Neural cell (in vitro differentiated cells): ENCODE measurements around the gene SGIP1. TPM values are rescaled to one million over a fixed set of nuclear protein-coding genes. Genes with fewer than 3 reads are reported as not detected.

Experiments
- H2AFZ ChIP-seq: fragments of 200-600, 300-800 bp; sonication (generic), shearing (Covaris generic); 2 replicates; pipeline ENCODE4 v1.6.0; 2014; ENCODE audit warnings: low read depth, mild to moderate bottlenecking, antibody characterized with exemption, low read length, moderate library complexity
- H3F3A ChIP-seq: fragments of 200-600 bp; shearing (Covaris generic); 2 replicates; pipeline ENCODE4 v1.6.1; 2016; ENCODE audit warnings: mild to moderate bottlenecking, moderate library complexity, mixed read lengths, antibody characterized with exemption, low read length; ENCODE audit not compliant: insufficient read depth, poor library complexity, severe bottlenecking
- H3K27ac ChIP-seq: fragments of 200-600, 300-800 bp; sonication (generic), shearing (Covaris generic); 2 replicates; pipeline ENCODE4 v1.5.1; 2014; ENCODE audit warnings: mild to moderate bottlenecking, low read length, moderate library complexity
- H3K27me3 ChIP-seq: fragments of 300-800, 200-600 bp; sonication (generic), shearing (Covaris generic); 2 replicates; pipeline ENCODE4 v1.6.0; 2014; ENCODE audit warnings: mild to moderate bottlenecking, low read depth, low read length, moderate library complexity; ENCODE audit not compliant: insufficient read depth
- H3K36me3 ChIP-seq: fragments of 300-800, 200-600 bp; sonication (generic), shearing (Covaris generic); 2 replicates; pipeline ENCODE4 v1.5.1; 2014; ENCODE audit warnings: mild to moderate bottlenecking, antibody characterized with exemption, low read length, moderate library complexity; ENCODE audit not compliant: insufficient read depth
- H3K4me2 ChIP-seq: fragments of 300-800, 200-600 bp; sonication (generic), shearing (Covaris generic); 2 replicates; pipeline ENCODE4 v1.6.0; 2014; ENCODE audit warnings: mild to moderate bottlenecking, low read length
- H3K4me3 ChIP-seq: fragments of 300-800, 200-600 bp; sonication (generic), shearing (Covaris generic); 2 replicates; pipeline ENCODE4 v1.5.1; 2014; ENCODE audit warnings: mild to moderate bottlenecking, low read length, moderate library complexity
- H3K79me2 ChIP-seq: fragments of 200-600 bp; shearing (Covaris generic); replicated peaks from 2 replicates; pipeline ENCODE4 v1.6.0; 2014; ENCODE audit warnings: mild to moderate bottlenecking, low read length, moderate library complexity; ENCODE audit not compliant: insufficient read depth
- H3K9ac ChIP-seq: fragments of 300-800, 200-600 bp; sonication (generic), shearing (Covaris generic); 2 replicates; pipeline ENCODE4 v1.6.1; 2016; ENCODE audit warnings: mild to moderate bottlenecking, low read length, mixed read lengths
- H3K9me2 ChIP-seq: fragments of 200-600 bp; shearing (Covaris generic); 2 replicates; pipeline ENCODE4 v1.6.1; 2016; ENCODE audit warnings: mild to moderate bottlenecking, low read length, mixed read lengths; ENCODE audit not compliant: insufficient read depth
- H3K9me3 ChIP-seq: fragments of 200-600, 300-800 bp; sonication (generic), shearing (Covaris generic); 2 replicates; pipeline ENCODE4 v1.6.1; 2016; ENCODE audit warnings: mild to moderate bottlenecking, mixed run types, low read length, moderate library complexity, mixed read lengths
- H4K20me1 ChIP-seq: fragments of 200-600 bp; shearing (Covaris generic); 2 replicates; pipeline ENCODE4 v1.6.1; 2016; ENCODE audit warnings: mild to moderate bottlenecking, mixed run types; ENCODE audit not compliant: insufficient read depth
- EP300 ChIP-seq: fragments of 450-650 bp; conservative IDR thresholded peaks from 2 replicates; pipeline ENCODE4 v1.6.1; 2014; ENCODE audit warnings: antibody characterized with exemption, mild to moderate bottlenecking, moderate library complexity; ENCODE audit not compliant: poor library complexity, severe bottlenecking
- EZH2 ChIP-seq: fragments of 200-600, 300-800 bp; shearing (Covaris generic), sonication (generic); IDR thresholded peaks from 2 replicates; pipeline ENCODE4 v1.6.1; 2014; ENCODE audit warnings: antibody characterized with exemption, low read length, borderline replicate concordance, mild to moderate bottlenecking; ENCODE audit not compliant: insufficient read depth, poor library complexity, severe bottlenecking
- MXI1 ChIP-seq: fragments of 450-650 bp; conservative IDR thresholded peaks from 2 replicates; pipeline ENCODE4 v1.6.1; 2014; ENCODE audit warnings: antibody characterized with exemption, mild to moderate bottlenecking; ENCODE audit not compliant: poor library complexity, severe bottlenecking
- POLR2AphosphoS5 ChIP-seq: IDR thresholded peaks from 2 replicates; pipeline ENCODE4 v1.6.1; 2012
- RAD21 ChIP-seq: fragments of 450-650 bp; conservative IDR thresholded peaks from 2 replicates; pipeline ENCODE4 v1.6.1; 2014; ENCODE audit warnings: antibody characterized with exemption, mild to moderate bottlenecking, moderate library complexity
- SMC3 ChIP-seq: fragments of 450-650 bp; conservative IDR thresholded peaks from 2 replicates; pipeline ENCODE4 v1.6.1; 2014; ENCODE audit warnings: antibody characterized with exemption, mild to moderate bottlenecking, moderate library complexity; ENCODE audit not compliant: poor library complexity
- TAF1 ChIP-seq: IDR thresholded peaks from 2 replicates; pipeline ENCODE4 v1.6.1; 2012; ENCODE audit warnings: low read depth
- polyA plus RNA-seq: library from polyadenylated mRNA; depleted of rRNA; stranded (reverse); fragments of >200 nt; gene quantifications from 2 replicates; pipeline ENCODE4 v1.2.3, GENCODE V29; 2014
- TF ChIP-seq, protein P1 (sequence below): fragments of 450-650 bp; IDR thresholded peaks from 2 replicates; pipeline ENCODE4 v1.5.1; 2014; ENCODE audit warnings: antibody characterized with exemption, mild to moderate bottlenecking, moderate library complexity; ENCODE audit not compliant: poor library complexity, severe bottlenecking
- TF ChIP-seq, protein P2 (sequence below): IDR thresholded peaks from 2 replicates; pipeline ENCODE4 v1.6.1; 2012; ENCODE audit warnings: borderline replicate concordance

SGIP1 gene
- polyA plus RNA-seq, 1 donor from 2014 or later: 50.5 TPM

DNA sequence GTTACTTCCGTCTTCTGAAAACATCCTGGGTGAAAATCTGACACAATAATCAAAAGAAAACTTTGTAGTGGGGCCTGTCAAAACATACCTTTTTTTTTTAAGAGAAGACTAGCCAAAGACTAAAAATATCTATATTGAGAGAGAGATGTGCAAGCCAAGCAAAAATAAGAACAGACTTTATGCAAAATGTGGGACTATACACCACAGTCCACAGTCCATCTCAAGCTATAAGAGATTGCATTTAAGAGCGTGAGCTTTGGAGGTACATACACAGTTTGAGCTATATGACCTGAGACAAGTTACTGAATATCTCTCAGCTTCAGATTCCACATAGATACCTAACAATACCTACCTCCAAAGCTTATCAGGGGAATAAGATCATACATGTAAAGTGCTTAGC, 153.4 kb downstream of the SGIP1 start:
- Histone ChIP-seq H3K36me3 (peaks cover 7% of the 10 kb centered on the region), H3K9me2 (no peaks in the 10 kb centered on the region), H3F3A (no peaks in the 10 kb centered on the region), H3K9me3 (no peaks in the 10 kb centered on the region), H3K27ac (no peak overlapping the region), H3K4me2 (no peak overlapping the region), H3K79me2 (no peaks in the 10 kb centered on the region), H2AFZ (no peak overlapping the region), H3K27me3 (no peaks in the 10 kb centered on the region), H4K20me1 (no peaks in the 10 kb centered on the region), H3K4me3 (no peak overlapping the region), H3K9ac (no peak overlapping the region)
- no peak for TF ChIP-seq EP300
- TF ChIP-seq RAD21: no peak
- TF ChIP-seq, protein P1, sequence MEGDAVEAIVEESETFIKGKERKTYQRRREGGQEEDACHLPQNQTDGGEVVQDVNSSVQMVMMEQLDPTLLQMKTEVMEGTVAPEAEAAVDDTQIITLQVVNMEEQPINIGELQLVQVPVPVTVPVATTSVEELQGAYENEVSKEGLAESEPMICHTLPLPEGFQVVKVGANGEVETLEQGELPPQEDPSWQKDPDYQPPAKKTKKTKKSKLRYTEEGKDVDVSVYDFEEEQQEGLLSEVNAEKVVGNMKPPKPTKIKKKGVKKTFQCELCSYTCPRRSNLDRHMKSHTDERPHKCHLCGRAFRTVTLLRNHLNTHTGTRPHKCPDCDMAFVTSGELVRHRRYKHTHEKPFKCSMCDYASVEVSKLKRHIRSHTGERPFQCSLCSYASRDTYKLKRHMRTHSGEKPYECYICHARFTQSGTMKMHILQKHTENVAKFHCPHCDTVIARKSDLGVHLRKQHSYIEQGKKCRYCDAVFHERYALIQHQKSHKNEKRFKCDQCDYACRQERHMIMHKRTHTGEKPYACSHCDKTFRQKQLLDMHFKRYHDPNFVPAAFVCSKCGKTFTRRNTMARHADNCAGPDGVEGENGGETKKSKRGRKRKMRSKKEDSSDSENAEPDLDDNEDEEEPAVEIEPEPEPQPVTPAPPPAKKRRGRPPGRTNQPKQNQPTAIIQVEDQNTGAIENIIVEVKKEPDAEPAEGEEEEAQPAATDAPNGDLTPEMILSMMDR: no peak
- no peak for TF ChIP-seq MXI1
- no peak for TF ChIP-seq POLR2AphosphoS5
- no peak for TF ChIP-seq SMC3

DNA sequence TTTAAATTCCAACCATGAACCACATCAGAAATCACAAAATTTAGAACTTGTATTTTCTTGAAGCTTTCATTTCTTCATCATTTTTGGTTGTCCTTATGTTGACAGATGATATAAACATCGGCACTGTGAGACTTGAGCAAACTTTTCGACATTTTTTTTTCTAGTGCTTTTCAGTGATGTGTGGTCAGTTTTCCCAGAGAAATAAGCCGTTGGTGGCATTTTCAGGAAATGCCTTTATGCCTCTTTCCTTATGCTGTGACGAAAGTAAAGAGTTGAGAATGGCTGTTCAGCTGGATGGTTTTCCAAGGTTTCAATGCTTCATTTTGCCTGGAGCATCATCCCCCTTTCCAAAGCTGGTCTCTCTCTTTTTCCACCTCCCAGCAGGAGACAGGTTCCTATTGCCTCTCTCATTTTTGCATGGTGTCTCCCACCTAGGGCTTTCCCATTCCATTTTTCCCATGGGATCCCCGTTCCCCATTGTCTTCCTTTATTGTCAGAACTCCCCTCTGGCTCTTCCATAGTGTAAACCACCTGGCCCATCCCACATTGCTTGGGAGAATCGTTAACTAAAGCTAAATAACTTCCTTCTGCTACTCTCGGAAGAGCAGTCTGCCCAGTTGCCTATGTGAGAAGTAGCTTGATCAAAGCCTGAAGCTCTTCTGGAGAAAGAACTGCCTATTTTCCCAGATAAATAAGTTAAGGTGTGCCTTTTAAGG, 156.9 kb downstream of the SGIP1 start:
- no peaks in the 10 kb centered on the region for H3K27me3 ChIP-seq
- no peaks in the 10 kb centered on the region for H3F3A ChIP-seq
- no peak overlapping the region for H3K27ac ChIP-seq
- no peaks in the 10 kb centered on the region for H3K9me2 ChIP-seq
- H3K79me2 ChIP-seq: no peaks in the 10 kb centered on the region
- H3K9me3 ChIP-seq: no peaks in the 10 kb centered on the region
- no peak overlapping the region for H3K9ac ChIP-seq
- TF ChIP-seq, protein P2, sequence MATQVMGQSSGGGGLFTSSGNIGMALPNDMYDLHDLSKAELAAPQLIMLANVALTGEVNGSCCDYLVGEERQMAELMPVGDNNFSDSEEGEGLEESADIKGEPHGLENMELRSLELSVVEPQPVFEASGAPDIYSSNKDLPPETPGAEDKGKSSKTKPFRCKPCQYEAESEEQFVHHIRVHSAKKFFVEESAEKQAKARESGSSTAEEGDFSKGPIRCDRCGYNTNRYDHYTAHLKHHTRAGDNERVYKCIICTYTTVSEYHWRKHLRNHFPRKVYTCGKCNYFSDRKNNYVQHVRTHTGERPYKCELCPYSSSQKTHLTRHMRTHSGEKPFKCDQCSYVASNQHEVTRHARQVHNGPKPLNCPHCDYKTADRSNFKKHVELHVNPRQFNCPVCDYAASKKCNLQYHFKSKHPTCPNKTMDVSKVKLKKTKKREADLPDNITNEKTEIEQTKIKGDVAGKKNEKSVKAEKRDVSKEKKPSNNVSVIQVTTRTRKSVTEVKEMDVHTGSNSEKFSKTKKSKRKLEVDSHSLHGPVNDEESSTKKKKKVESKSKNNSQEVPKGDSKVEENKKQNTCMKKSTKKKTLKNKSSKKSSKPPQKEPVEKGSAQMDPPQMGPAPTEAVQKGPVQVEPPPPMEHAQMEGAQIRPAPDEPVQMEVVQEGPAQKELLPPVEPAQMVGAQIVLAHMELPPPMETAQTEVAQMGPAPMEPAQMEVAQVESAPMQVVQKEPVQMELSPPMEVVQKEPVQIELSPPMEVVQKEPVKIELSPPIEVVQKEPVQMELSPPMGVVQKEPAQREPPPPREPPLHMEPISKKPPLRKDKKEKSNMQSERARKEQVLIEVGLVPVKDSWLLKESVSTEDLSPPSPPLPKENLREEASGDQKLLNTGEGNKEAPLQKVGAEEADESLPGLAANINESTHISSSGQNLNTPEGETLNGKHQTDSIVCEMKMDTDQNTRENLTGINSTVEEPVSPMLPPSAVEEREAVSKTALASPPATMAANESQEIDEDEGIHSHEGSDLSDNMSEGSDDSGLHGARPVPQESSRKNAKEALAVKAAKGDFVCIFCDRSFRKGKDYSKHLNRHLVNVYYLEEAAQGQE: no peak
- TF ChIP-seq RAD21 (no peak), EZH2 (no peak), EP300 (no peak), MXI1 (no peak), TAF1 (no peak), SMC3 (no peak), POLR2AphosphoS5 (no peak)
- TF ChIP-seq, protein P1: no peak
- H4K20me1 ChIP-seq: no peaks in the 10 kb centered on the region
- H3K36me3 ChIP-seq: peaks cover 7% of the 10 kb centered on the region
- H3K4me2 ChIP-seq: no peak overlapping the region
- no peak overlapping the region for H2AFZ ChIP-seq
- no peak overlapping the region for H3K4me3 ChIP-seq
